AG04450 (cell line): ENCODE measurements around the gene ZIM2. TPM values are rescaled to one million over a fixed set of nuclear protein-coding genes. Genes with fewer than 3 reads are reported as not detected.

Experiments
- CTCF ChIA-PET: fragments of 300-600, 350-600 bp; formaldehyde crosslinking; extraction: SDS; loops from one replicate; lab custom pipeline; 2022; ENCODE audit warnings: antibody characterized with exemption, inconsistent platforms; lab: Charles Lee
- POLR2A ChIA-PET: fragments of 350-600 bp; formaldehyde crosslinking; extraction: SDS; loops from one replicate; lab custom pipeline; 2021; ENCODE audit warnings: antibody characterized with exemption, inconsistent platforms; lab: Yijun Ruan, JAX
- DNase-seq: peaks from one replicate; pipeline ENCODE4 v3.0.0-alpha.2; 2011; ENCODE audit warnings: low read depth, low spot score
- H3K27ac ChIP-seq: one replicate; pipeline ENCODE4 v1.5.1; 2012; ENCODE audit warnings: low read depth, low read length, control low read depth
- H3K27me3 ChIP-seq: one replicate; pipeline ENCODE4 v1.6.0; 2012; ENCODE audit warnings: low read length; ENCODE audit not compliant: control insufficient read depth, insufficient read depth
- H3K4me3 ChIP-seq: 2 replicates; pipeline ENCODE4 v1.5.1; 2011; ENCODE audit warnings: mild to moderate bottlenecking, low read depth, low read length, control low read depth
- H3K9me3 ChIP-seq: 2 replicates; pipeline ENCODE4 v1.5.1; 2012; ENCODE audit warnings: low read length; ENCODE audit not compliant: control insufficient read depth, insufficient read depth
- CTCF ChIP-seq: IDR thresholded peaks from 2 replicates; pipeline ENCODE4 v1.5.1; 2011; ENCODE audit warnings: low read depth, low read length, control low read depth, inconsistent platforms
- polyA plus RNA-seq: library from polyadenylated mRNA; depleted of rRNA; stranded (reverse); fragments of >200 nt; gene quantifications from 2 replicates; pipeline ENCODE4 v1.2.3, GENCODE V29; 2011

ZIM2 gene
- polyA plus RNA-seq, 1 experiment: not detected

GRCh38 chr19:56759531-56759930, 81.0 kb downstream of the ZIM2 start:
- CTCF ChIA-PET: no interaction called here
- POLR2A ChIA-PET: no interaction called here
- no peak for DNase-seq
- Histone ChIP-seq H3K27me3 (no peaks in the 10 kb centered on the region), H3K27ac (no peak overlapping the region), H3K4me3 (no peak overlapping the region), H3K9me3 (peaks cover 36% of the 10 kb centered on the region)
- no peak for TF ChIP-seq CTCF

GRCh38 chr19:56751078-56751489, 89.4 kb downstream of the ZIM2 start:
- POLR2A ChIA-PET: no interaction called here
- no peak for TF ChIP-seq CTCF
- CTCF ChIA-PET: no interaction called here

GRCh38 chr19:56750658-56751057, 89.9 kb downstream of the ZIM2 start:
- ChIA-PET POLR2A (no interaction called here), CTCF (no interaction called here)
- no peak overlapping the region for H3K4me3 ChIP-seq
- no peak overlapping the region for H3K27ac ChIP-seq
- no peaks in the 10 kb centered on the region for H3K27me3 ChIP-seq
- no peak for TF ChIP-seq CTCF
- peaks cover 49% of the 10 kb centered on the region for H3K9me3 ChIP-seq
- no peak for DNase-seq

More at GRCh38 chr19:56751078-56751489, 89.4 kb downstream of the ZIM2 start:
- H3K27ac ChIP-seq: no peak overlapping the region
- H3K9me3 ChIP-seq: peaks cover 49% of the 10 kb centered on the region
- no peaks in the 10 kb centered on the region for H3K27me3 ChIP-seq
- DNase-seq: no peak
- no peak overlapping the region for H3K4me3 ChIP-seq

GRCh38 chr19:56748378-56748777, 92.1 kb downstream of the ZIM2 start:
- H3K4me3 ChIP-seq: no peak overlapping the region
- no peak for TF ChIP-seq CTCF
- no peak for DNase-seq
- no peak overlapping the region for H3K27ac ChIP-seq
- H3K9me3 ChIP-seq: peaks cover 41% of the 10 kb centered on the region
- ChIA-PET CTCF (no interaction called here), POLR2A (no interaction called here)
- no peaks in the 10 kb centered on the region for H3K27me3 ChIP-seq

- no peak for TF ChIP-seq CTCF
- no peak overlapping the region for H3K27ac ChIP-seq
- CTCF ChIA-PET: no interaction called here
- no peak for DNase-seq
- no peaks in the 10 kb centered on the region for H3K27me3 ChIP-seq
- POLR2A ChIA-PET: no interaction called here
- no peak overlapping the region for H3K4me3 ChIP-seq
- peaks cover 42% of the 10 kb centered on the region for H3K9me3 ChIP-seq
Measured at GRCh38 chr19:56746367-56746766, 94.2 kb downstream of the ZIM2 start.
